ENCODE measurements around the gene SGSH.

SGSH gene

DNA sequence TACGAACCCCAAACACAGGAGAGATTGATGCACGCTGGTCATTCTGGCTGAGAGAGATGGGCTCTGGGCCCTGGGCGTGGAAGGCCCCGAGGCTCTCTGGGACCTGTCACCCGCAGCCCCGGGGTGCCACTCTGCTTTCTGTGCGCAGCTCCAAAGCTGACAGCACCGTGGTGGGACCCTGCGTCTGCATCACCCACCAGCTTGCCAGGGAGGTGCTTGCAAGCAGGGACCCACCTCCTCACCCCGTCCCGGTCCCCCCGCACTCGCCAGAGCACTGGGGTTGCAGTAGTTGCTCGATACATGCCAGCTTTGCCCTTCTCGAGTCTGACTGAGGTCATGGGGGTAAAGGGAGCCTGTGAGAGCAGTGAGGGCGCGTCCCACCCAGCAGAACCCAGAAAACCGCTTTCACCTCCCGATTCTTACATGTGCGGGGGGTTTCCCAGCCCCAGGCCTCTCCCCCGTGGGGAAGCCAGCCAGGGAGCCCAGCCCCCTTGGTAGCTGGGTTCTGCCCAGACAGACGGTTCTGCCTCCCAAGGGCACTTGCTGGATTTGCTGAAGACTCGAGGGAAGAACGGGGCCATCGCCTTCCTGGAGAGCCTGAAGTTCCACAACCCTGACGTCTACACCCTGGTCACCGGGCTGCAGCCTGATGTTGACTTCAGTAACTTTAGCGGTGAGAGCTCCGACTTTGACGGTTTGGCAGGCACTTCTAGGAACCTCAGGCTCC is 37.9 kb downstream of the SGSH start:
- no peak for DNase-seq

DNA sequence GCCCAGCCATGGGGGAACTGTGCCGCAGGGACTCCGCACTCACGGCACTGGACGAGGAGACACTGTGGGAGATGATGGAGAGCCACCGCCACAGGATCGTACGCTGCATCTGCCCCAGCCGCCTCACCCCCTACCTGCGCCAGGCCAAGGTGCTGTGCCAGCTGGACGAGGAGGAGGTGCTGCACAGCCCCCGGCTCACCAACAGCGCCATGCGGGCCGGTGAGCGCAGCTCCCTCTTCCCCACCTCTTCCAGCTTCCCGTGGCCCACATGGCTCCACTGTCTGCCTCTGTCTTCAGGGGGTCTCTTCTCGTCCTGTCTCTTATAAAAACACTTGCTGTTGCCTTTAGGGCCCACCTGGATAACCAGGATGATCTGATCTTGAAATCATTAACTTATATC is 38.7 kb downstream of the SGSH start:
- no peak for DNase-seq

DNA sequence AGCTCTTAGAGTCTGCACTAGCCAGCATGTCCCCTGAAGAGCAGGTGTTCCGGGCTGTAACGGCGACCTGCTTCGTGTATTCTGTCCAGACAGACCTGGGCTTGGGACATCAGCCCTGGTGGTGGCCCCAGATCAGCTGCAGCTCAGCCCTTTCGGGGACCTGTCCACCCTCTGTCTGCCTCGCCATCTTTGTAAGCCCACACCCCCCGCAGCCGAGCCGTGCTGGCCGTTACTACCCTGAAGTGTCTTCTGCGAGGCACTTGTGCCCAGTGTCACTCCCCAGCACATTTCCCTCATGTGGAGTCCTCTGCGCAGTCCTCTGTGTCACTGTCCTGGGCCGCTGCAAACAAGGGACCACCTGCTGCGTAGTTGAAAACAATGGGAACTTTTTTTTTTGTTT is 39.9 kb downstream of the SGSH start:
- no peak for DNase-seq

DNA sequence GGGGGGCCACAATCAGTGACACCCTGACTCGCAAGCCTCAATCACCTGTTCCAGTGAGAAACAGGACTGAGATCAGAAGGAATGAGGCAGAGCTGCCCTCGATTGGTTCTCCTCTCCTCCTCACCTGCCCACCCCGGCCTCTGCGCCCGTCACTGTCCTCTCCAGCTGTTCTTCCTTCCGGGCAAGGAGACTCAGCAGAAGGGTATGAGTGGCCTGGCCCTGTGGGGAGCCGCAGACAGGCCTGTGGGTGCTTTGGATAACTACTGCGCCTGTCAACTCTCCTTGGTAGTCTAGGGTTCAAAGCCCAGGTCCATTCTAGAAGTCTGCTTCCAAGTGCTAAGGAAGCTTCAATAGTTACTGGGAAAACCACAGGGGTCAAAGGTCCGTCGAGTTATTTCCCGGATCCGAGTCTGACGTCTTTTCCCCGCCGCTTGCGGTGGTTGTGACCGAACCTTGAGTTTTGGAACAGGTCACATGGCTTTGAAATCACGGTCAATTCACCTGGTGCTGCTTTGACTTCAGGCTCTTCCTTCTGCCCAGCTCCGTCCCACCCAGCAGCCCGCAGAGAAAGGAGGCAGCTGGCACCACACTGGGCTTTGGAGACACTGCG is 42.0 kb downstream of the SGSH start:
- DNase-seq = no peak

DNA sequence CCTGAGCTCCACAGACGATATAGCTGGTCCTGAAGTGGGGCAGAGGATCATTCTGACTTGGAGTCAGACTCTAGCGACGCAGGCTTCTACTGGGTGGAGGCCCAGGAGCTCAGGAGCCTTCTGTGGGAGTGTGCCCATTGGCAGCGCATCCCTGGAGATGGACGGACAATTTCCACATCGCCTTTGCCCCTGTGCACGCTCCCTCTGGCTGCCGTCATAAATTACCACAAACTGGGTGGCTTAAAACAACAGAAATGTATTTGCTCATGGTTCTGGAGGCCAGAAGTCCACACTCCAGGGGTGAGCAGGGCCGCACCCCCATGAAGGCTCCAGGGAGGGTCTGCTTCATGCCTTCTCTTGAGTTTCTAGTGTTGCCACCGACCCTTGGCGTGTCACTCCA is 43.4 kb downstream of the SGSH start:
- no peak for DNase-seq

DNA sequence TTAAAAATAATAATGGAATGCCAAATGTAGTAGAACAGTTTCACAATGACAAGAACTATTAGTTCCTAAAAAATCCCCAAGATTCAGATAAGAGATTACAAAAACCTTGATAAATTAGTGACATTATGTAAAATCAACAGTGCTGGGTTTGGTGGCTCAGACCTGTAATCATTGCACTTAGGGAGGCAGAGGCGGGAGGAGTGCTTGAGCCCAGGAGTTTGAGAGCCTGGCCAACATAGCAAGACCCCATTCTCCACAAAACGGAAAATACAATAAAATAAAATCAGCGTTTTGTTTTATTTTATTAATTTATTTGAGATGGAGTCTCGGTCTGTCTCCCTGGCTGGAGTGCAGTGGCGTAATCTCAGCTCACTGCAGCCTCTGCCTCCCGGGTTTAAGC is 46.2 kb downstream of the SGSH start:
- DNase-seq = no peak

DNA sequence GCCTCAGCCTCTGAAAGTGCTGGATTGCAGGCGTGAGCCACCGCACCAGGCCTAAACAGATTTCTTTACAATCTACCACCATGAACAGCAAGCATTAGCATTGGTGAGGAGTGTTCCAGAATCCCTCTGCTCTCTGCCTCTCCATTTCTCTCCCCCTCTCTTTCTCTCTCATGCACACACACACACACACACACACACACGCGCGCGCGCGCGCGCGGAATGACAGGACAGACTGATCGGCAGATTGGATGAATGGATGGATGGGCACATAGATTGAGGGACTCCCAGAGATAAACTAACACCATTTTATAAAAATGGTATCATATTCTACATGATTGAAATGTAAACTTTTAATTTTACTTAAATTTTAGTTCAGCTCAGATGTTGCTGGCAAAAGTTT is 47.0 kb downstream of the SGSH start:
- DNase-seq = no peak

DNA sequence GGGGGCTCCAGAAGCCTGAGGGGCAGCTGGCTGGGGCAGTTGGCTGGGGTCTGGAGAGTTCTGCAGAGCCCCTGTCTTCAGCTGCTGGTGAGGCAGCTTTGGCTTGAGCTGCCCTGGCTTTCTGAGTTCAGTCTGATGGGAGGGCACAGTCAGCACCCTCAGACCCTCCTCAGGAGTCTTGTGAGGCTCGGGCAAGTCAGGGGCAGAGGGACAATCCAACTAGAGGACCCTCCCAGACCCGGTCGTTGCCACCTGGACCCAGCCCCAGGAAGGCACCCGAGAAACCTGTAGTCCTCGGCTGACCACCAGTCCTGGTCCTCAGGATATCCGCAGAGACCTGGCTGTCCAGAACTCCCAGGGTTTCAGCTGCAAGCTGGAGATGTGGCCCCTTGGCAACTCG is 48.5 kb downstream of the SGSH start:
- no peak for DNase-seq

DNA sequence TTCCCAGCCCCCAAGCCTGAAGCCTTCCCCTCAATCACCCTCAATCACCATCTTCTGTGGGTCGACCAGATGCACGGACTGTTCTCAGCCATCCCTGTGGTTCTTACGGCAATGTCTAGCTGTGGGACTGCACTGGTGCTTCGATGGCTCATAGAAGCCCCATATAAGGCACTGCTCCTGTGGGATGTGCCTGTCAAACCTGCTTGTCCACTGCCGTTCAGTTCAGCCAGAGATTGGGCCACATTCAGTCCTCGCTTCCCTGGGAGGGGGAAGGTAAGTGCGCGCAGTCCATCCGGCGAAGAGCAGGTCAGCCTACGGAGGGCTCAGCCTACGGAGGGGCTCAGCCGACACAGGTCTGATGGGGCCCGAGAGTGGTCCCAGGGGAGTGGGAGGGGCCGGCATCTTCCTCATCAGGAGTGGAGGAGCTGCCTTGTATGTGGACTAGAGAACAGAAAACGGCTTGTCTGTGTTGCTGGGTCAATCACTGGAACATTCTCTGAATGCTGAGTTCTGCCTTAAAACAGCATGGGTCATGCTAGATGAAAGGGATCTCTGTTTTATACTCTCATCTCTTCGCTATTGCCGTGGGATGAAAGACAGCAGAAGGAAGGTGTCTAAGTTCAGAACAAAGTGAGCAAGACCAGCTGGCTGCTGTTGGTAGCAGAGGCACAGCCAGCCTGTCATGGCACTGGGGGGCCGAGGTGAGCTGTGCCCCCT is 50.2 kb downstream of the SGSH start, which contains the start of gene CARD14:
Gene CARD14, plus strand, starts transcription at position 247 of the 717 bp plus-strand sequence. CDS start 11,409 bp downstream, outside the sequence.
- no peak for DNase-seq

DNA sequence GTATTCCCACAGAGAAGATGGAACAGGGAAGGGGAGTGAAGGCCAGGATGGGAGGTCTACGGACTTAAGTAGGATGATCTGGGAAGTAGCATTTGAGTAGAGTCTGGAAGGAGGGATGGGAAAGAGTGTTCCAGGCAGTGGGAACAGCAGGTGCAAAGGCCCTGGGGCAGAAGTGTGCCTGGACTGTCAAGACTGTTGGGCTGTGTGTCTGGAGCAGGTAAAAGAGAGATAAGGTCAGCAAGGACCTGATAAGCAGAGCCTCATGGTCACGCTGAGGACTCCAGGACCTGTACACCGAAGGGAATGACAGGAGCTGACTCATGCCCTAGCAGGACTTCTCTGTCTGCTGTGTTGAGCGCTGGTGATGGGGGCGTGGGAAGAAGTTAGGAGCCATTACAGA is 51.0 kb downstream of the SGSH start:
- no peak for DNase-seq

DNA sequence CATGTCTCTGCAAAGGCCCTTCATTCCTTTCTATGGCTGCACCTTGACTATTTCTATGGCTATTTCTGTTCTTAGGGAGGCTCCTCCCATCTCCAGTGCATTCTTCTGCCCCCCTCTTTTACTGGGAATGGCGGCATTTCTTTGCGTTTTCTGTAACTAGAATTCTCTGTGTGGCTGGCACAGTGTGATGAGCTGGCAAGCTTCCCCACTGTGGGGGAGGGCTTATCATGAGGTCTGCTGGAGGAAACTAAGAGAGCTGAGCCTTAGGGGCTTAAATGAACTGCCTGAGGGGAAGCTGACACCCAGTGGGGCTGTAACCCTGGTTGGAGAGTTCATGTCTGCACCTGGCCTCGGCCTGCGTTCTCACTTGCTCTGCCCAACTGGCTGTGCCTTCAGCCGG is 51.8 kb downstream of the SGSH start:
- no peak for DNase-seq

DNA sequence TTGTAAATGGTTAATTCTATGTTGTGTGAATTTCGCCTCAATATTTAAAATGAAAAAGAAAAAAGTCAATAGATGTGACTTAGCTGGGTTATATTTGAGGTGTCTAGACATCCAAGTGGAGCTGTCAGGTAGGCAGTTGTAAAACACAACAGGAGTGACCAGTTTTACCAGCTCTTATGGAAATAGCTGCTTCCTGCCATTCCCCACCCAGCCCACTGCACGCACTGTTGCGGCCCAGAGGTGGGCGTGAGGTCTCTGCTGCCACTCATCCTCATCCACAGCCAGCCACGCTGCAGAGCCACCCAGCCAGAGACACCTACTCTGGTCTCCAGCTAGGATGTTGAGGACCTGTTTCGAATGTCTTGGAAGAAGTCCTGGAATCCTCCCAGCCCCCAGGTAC is 53.7 kb downstream of the SGSH start:
- no peak for DNase-seq

DNA sequence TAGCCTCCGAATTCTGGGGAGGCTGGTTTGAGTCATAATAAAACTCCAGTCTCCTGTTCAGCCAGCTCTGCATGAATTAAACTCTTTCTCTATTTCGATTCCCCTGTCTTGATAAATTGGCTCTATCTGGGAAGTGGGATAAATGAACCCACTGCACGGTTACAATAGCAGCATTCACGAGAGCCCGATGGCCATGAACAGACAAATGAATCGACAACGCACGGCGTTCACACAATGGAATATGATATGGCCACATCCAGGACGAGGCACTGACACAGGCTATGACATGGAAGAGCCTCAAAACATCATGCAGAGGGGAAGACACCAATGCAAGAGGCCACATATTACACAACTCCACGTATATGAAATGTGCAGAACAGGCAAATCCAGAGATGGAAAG is 55.9 kb downstream of the SGSH start:
- no peak for DNase-seq

DNA sequence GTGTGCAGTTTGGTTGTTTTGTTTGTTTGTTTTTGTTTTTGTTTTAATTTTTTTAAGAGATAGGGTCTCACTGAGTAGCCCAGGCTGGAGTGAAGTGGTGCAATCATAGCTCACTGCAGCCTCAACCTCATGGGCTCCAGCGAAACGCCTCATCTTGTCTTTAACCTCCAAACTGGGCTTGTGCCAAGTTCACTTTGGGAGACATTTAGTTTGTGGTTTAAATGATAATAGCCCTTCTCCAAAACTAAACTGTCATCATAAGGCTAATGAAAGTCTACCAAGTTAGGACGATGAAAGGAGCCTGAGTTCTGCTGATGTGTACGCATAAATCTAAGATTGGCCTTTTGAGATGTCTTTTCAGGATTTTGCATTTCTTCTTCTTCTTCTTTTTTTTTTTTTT is 56.8 kb downstream of the SGSH start:
- DNase-seq = no peak

DNA sequence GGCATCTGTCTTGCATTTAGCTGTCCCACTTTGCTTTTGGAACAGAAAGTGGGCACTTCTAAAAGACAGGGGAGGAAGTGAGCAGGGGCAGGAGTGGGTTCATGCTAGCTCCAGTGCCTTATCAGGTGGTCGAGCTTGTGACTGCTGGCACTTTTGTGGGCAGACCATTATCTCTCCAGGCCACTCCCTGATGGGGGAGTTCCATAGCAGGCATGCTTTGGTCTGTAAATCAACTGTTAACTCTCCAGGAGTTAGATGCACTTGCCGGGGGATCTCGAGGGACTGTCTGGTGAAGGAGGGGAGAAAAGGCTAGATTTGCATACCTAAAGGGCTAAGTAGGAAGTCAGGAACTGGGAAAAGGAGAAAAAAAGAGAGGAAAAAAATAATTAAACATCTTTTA is 59.6 kb downstream of the SGSH start:
- DNase-seq = no peak
